SK-N-MC (cell line): ENCODE measurements around the gene ARHGAP22.

Experiments
- DNase-seq: peaks from one replicate; pipeline ENCODE4 v3.0.0-alpha.2; 2011; ENCODE audit warnings: low read depth, low spot score
- H3K27ac ChIP-seq: fragments of 200-600 bp; sonication (generic); 2 replicates; pipeline ENCODE4 v1.5.1; 2016; ENCODE audit warnings: mixed run types
- H3K36me3 ChIP-seq: fragments of 200-600 bp; sonication (generic); 2 replicates; pipeline ENCODE4 v1.6.1; 2017; ENCODE audit warnings: antibody characterized with exemption, low read length, mixed read lengths; ENCODE audit not compliant: insufficient read depth
- H3K4me3 ChIP-seq: fragments of 200-600 bp; sonication (generic); 2 replicates; pipeline ENCODE4 v1.5.1; 2016
- H3K9ac ChIP-seq: fragments of 200-600 bp; sonication (generic); 2 replicates; pipeline ENCODE4 v1.8.0; 2017; ENCODE audit warnings: mixed run types, mixed read lengths; ENCODE audit not compliant: insufficient read length
- H3K9me3 ChIP-seq: fragments of 200-600 bp; sonication (generic); 2 replicates; pipeline ENCODE4 v1.6.1; 2017; ENCODE audit warnings: low read depth, mild to moderate bottlenecking, antibody characterized with exemption, low read length, moderate library complexity, mixed read lengths
- EZH2 ChIP-seq: fragments of 200-600 bp; sonication (generic); IDR thresholded peaks from one replicate; pipeline ENCODE4 v1.6.1; 2017; ENCODE audit warnings: antibody characterized with exemption
- FOXP2 ChIP-seq: optimal IDR thresholded peaks from 2 replicates; pipeline ENCODE3; 2011; ENCODE audit warnings: mild to moderate bottlenecking, moderate library complexity; ENCODE audit not compliant: insufficient read depth; ENCODE audit errors: extremely low read length, control extremely low read depth
- POLR2AphosphoS5 ChIP-seq: IDR thresholded peaks from 2 replicates; pipeline ENCODE4 v1.6.1; 2012; ENCODE audit warnings: mild to moderate bottlenecking, low read depth, low read length, borderline replicate concordance

ARHGAP22 gene

GRCh38 chr10:48612236-48612943 is 7.5 kb upstream of the ARHGAP22 start:
- H3K4me3 ChIP-seq = no peak overlapping the region
- TF ChIP-seq FOXP2 (no peak), EZH2 (no peak), POLR2AphosphoS5 (no peak)
- H3K36me3 ChIP-seq = no peaks in the 10 kb centered on the region
- no peak overlapping the region for H3K27ac ChIP-seq
- H3K9me3 ChIP-seq = no peaks in the 10 kb centered on the region
- H3K9ac ChIP-seq = no peak overlapping the region
- DNase-seq = no peak

GRCh38 chr10:48611133-48611532 is 6.3 kb upstream of the ARHGAP22 start:
- H3K27ac ChIP-seq = no peak overlapping the region
- H3K36me3 ChIP-seq = no peaks in the 10 kb centered on the region
- TF ChIP-seq POLR2AphosphoS5 (no peak), EZH2 (no peak), FOXP2 (no peak)
- H3K4me3 ChIP-seq = no peak overlapping the region
- no peaks in the 10 kb centered on the region for H3K9me3 ChIP-seq
- no peak overlapping the region for H3K9ac ChIP-seq
- no peak for DNase-seq

GRCh38 chr10:48610585-48611093 is 5.8 kb upstream of the ARHGAP22 start:
- H3K27ac ChIP-seq = no peak overlapping the region
- TF ChIP-seq POLR2AphosphoS5 = no peak
- no peak for TF ChIP-seq EZH2
- no peak for TF ChIP-seq FOXP2

DNA sequence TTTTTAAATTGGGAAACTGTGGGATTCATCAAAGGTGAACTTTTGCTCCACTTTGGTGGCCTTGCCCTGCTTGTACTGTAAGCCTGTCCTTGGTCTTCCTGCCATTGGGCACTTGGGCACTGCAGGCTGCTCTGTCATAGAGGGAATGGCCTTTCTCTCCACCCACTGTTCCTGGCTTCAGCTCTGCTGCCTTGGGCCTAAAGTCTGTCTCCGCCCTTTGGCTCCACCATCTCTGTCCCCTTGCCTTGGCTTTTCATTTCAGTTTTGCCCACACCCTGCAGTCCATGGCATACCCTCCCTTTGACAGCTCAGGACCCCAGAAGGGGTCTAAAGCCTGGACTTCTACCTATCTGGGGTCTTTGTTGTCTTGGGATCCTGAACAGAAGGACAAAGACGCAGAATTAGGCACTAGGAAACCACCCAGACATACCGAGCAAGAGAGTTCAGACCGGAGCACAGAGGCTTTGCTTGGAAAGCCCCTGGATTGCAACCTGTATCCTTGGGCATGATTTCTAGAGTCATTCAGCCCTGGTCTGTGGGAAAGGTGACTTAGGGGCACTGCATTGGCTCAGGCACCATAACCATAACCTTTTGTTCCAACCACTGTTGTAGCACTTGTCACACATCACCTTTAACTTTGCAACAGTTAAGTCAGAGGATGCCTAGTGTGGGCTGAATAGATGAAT is 5.2 kb upstream of the ARHGAP22 start:
- no peak for TF ChIP-seq POLR2AphosphoS5
- no peak for TF ChIP-seq EZH2
- no peak for TF ChIP-seq FOXP2
- no peak for DNase-seq
- Histone ChIP-seq H3K4me3 (no peak overlapping the region), H3K36me3 (no peaks in the 10 kb centered on the region), H3K27ac (no peak overlapping the region), H3K9me3 (no peaks in the 10 kb centered on the region), H3K9ac (no peak overlapping the region)

More at GRCh38 chr10:48610585-48611093, 5.8 kb upstream of the ARHGAP22 start:
- Histone ChIP-seq H3K9ac (no peak overlapping the region), H3K9me3 (no peaks in the 10 kb centered on the region), H3K4me3 (no peak overlapping the region), H3K36me3 (no peaks in the 10 kb centered on the region)
- DNase-seq = no peak

DNA sequence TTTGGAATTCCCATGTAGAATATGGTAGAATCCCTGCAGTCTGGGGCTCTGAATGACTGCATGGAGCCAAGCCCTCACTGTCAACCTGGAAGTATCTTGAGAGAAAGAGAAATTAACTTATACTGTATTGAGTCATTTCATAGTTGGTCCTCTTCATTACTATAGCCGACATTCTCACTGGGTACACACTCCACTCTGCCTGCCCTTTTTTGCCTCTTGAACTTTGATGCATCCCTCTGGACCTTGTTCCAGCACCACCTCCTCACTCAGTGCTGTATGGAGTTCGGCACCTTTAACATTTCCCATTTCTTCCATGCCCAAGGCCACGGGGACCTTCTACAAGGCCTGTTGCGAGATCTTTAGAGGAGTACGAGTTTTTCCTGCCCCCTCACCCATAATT is 4.6 kb upstream of the ARHGAP22 start:
- Histone ChIP-seq H3K9ac (no peak overlapping the region), H3K9me3 (no peaks in the 10 kb centered on the region), H3K36me3 (no peaks in the 10 kb centered on the region), H3K4me3 (no peak overlapping the region), H3K27ac (no peak overlapping the region)
- TF ChIP-seq FOXP2 (no peak), POLR2AphosphoS5 (no peak), EZH2 (no peak)
- DNase-seq = no peak

- H3K9me3 ChIP-seq = no peaks in the 10 kb centered on the region
- no peaks in the 10 kb centered on the region for H3K36me3 ChIP-seq
- no peak for DNase-seq
- H3K27ac ChIP-seq = no peak overlapping the region
- H3K9ac ChIP-seq = no peak overlapping the region
- TF ChIP-seq EZH2 (no peak), POLR2AphosphoS5 (no peak), FOXP2 (no peak)
- H3K4me3 ChIP-seq = no peak overlapping the region
Observed at GRCh38 chr10:48608976-48609375, 4.1 kb upstream of the ARHGAP22 start.

- no peak for DNase-seq
- Histone ChIP-seq H3K9me3 (no peaks in the 10 kb centered on the region), H3K27ac (no peak overlapping the region), H3K4me3 (no peak overlapping the region), H3K36me3 (no peaks in the 10 kb centered on the region), H3K9ac (no peak overlapping the region)
- TF ChIP-seq POLR2AphosphoS5 = no peak
- TF ChIP-seq FOXP2 = no peak
- no peak for TF ChIP-seq EZH2
Observed at GRCh38 chr10:48608279-48608681, 3.4 kb upstream of the ARHGAP22 start.

DNA sequence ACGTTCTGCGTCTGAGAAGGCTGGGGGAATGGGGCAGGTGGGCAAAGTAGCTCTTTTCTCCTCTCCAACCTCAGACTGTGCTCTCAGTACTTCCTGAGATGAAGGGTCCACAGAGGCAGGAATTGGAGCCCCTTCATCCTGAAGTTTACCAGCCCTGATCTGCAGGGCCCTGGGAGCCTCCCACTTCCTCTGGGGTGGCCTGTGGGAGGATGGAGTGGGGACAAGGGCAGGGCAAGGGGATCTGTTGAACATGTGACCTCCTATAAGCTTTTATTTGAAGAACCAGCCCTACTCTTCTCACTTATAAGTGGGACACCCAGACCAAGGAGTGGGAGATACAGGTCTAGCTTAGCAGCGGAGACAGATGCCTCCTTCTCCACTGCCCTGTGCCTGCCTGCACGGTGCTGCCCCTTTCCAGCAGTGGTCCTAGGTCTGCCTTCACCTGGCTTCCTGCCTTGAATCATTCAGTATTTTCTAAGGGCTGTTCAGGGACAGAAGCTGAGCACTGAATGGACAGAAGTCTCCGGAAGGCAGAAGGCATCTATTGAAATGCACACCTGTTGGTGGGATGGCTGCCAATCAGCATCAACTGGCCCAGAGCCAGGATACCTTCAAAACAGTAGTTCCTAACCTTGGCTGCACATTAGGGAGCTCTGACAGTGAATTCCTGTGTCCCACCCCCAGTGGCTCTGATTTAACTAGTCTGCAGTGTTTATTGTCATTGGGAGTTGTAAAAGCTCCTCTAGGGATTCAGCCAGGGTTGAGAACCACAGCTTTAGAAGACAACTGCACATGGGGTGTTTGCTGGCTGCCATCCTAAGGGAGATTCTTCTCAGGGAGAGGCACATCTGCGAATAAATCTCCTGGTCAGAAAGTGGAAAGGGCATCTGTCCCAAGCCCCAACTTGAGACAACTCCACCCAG is 2.7 kb upstream of the ARHGAP22 start:
- DNase-seq = no peak
- TF ChIP-seq POLR2AphosphoS5 = no peak
- no peak for TF ChIP-seq FOXP2
- no peak for TF ChIP-seq EZH2
- H3K9me3 ChIP-seq = no peaks in the 10 kb centered on the region
- H3K9ac ChIP-seq = no peak overlapping the region
- no peaks in the 10 kb centered on the region for H3K36me3 ChIP-seq
- no peak overlapping the region for H3K4me3 ChIP-seq
- no peak overlapping the region for H3K27ac ChIP-seq
